Effector memory CD8-positive, alpha-beta T cell (primary cell): Measurements from ENCODE around the gene POMGNT1.

Experiments used
- ATAC-seq: fragments of 150-1000 bp; cut with Tn5 transposase; replicated peaks from 2 replicates; pipeline ENCODE4 v1.10.0; 2021; ENCODE audit warnings: mild to moderate bottlenecking, moderate library complexity
- DNase-seq, 3 experiments: peaks; one replicate each; pipeline ENCODE4 v3.0.0; 2021
- H3K27ac Mint-ChIP-seq, 2 donors: one replicate each; pipeline ENCODE4 v1.8.0; 2022; ENCODE audit warnings: mild to moderate bottlenecking in 2 of 2, mixed read lengths in 2 of 2, moderate library complexity in 2 of 2
- H3K27me3 Mint-ChIP-seq, 2 donors: one replicate each; pipeline ENCODE4 v1.8.0; 2022; ENCODE audit warnings: mixed read lengths in 2 of 2
- H3K36me3 Mint-ChIP-seq: one replicate; pipeline ENCODE4 v1.8.0; 2022; ENCODE audit warnings: mild to moderate bottlenecking, moderate library complexity, mixed read lengths; ENCODE audit not compliant: insufficient read depth
- H3K4me1 Mint-ChIP-seq, 2 donors: one replicate each; pipeline ENCODE4 v1.8.0; 2022; ENCODE audit warnings: low read depth in 2 of 2, mixed read lengths in 2 of 2
- H3K4me3 Mint-ChIP-seq, 2 donors: one replicate each; pipeline ENCODE4 v1.8.0; 2022; ENCODE audit warnings: mild to moderate bottlenecking in 2 of 2, mixed read lengths in 2 of 2, moderate library complexity in 2 of 2
- H3K9me3 Mint-ChIP-seq, 2 donors: one replicate each; pipeline ENCODE4 v1.8.0; 2022; ENCODE audit warnings: mixed read lengths in 2 of 2

POMGNT1 gene

DNA sequence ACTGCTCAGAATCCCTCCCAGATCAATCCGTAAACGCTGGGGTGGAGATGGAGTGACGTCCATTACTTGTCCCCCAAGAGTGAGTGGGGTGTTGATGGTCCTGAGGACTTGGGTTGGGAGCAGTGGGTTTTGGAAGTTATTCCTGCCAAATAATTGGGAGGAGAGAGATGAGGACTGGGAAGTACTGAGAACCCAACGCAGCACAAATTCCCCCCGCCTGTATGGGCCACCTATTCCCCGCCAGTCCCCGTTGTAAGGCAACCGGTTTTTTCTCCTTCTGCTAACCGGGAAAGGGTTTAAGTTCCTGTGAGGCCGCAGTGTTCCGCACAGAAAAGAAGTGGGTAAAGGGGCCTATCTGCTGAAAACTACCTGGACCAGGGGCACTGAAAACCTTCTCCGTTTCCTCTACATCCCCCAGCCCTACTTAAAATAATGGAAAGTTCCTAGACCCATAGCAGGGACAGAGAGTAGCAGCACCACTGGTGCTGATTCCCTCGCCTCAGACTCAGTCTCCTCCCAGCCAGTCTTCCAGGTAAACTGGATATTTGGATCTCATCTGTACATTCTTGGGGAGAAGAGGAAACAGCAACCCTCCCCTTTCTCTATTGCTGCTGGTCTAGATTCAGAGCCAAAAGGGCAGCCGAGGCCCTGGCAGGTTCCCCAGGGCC lies 5.6 kb upstream of the POMGNT1 start:
- Mint-ChIP-seq H3K27me3 (peaks cover 0 to 7% of the 10 kb centered on the region in 2 donors), H3K27ac (peak overlapping the region in 1 of 2 donors; percentile 22), H3K4me1 (peaks cover 3 to 5% of the 10 kb centered on the region in 2 donors), H3K4me3 (peak overlapping the region in 1 of 2 donors; percentile 29), H3K36me3 (peaks cover 6% of the 10 kb centered on the region), H3K9me3 (no peaks in the 10 kb centered on the region)
- ATAC-seq (no peak), DNase-seq (no peak)

DNA sequence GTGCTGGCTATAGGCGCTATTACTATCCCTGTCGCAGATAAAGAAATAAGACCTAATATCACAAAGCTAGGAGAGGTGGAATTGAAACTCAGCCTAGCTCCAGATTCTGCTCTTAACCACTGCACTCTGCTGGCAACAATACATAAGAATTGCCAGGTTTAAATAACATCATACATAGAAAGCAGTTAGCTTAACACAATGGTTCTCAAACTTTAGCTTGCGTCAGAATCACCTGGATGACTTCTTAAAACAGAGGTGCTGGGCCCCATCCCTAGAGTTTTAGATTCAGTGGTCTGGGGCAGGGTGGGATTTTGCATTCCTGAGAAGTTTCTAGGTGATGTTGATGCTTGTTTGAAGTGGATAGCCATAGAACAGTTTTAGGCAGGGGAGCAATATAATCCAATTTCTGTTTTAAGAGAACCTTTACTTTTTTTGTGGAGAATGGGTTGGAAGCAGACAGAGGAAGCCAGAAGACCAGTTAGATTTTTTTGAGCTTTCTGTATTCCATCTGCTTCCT lies 1.1 kb upstream of the POMGNT1 start:
- Mint-ChIP-seq H3K4me1 (peaks cover 12 to 18% of the 10 kb centered on the region in 2 donors), H3K36me3 (peaks cover 8% of the 10 kb centered on the region), H3K9me3 (no peaks in the 10 kb centered on the region), H3K4me3 (peak overlapping the region; percentile 78), H3K27ac (peak overlapping the region in 1 of 2 donors; percentile 89), H3K27me3 (peaks cover 0 to 7% of the 10 kb centered on the region in 2 donors)
- no peak for DNase-seq
- ATAC-seq, result no peak

DNA sequence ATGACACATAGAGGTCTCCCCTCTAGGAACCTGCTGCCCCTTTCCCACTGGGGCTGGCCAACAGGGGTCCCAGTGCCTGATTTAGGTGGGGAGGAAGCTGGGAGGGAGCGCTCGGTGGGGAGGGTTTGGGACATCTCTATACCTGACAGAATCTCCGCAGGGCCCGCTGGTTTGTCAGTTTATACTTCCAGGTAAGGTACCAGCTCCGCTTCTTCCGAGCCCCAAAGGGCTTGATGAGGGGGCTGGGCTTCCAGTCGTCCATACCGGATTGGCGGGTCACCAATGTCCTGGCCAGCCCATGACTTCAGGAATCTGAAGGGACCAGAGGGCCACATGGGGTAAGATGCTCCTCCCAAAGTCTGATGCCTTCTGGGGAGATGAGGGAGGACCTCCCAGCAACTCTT lies 672 bp downstream of the POMGNT1 start:
- ATAC-seq, result no peak
- no peak for DNase-seq
- Mint-ChIP-seq H3K27me3 (peaks cover 0 to under 1% of the 10 kb centered on the region in 2 donors), H3K27ac (peak overlapping the region; percentile 35 to 89), H3K4me1 (peaks cover 9 to 13% of the 10 kb centered on the region in 2 donors), H3K9me3 (no peaks in the 10 kb centered on the region), H3K4me3 (peak overlapping the region; percentile 78), H3K36me3 (peaks cover 5% of the 10 kb centered on the region)

DNA sequence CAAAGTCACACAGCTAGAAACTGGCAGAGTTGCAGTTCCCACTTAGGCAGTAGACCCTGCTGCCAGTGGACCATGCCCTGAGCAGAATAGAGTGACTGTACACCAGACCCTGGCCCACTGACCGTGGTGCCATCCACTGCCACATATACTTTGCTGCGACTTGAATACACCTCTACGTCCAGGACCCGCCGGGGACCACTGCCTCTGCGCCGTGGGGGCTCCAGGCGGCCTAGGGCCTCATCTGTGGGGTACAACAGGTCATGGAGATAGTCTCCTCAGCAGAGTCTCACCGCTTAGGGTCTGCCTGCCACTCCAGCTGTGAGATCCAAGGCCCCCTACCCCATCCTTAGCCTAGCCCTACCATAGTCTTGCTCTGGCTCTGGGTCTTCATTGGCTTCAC lies 1.6 kb downstream of the POMGNT1 start:
- Mint-ChIP-seq H3K27ac (no peak overlapping the region), H3K36me3 (peaks cover 10% of the 10 kb centered on the region), H3K4me3 (no peak overlapping the region), H3K4me1 (peaks cover 9 to 13% of the 10 kb centered on the region in 2 donors), H3K27me3 (no peaks in the 10 kb centered on the region), H3K9me3 (no peaks in the 10 kb centered on the region)
- ATAC-seq (no peak), DNase-seq (no peak)

DNA sequence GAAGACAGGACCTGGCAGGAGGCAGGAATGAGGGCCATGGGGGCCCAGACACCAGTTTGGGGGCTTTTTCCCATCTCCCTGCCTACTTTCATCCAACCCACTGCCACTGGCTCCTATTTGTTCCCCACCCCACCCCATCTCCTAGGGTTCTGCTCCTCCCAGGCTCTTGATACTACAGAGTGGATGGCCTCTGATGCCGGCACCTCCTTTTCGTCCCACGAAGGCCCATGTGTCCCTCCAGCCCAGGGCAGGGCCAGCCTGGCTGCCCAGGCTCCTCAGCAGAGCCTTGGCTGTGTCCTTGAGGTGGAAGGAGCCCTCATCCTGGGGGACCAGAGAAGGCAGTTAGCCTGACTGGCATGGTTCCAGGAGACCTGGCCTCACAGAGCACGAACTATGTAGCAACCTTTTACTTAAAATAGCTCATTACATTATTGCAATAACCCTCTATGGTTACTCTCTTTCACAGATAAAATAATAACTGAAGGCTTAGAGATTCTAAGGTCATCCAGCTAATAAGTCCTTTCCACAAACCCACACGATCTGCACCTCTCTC lies 3.5 kb downstream of the POMGNT1 start:
- H3K27me3 Mint-ChIP-seq, result no peaks in the 10 kb centered on the region
- H3K4me1 Mint-ChIP-seq, result peaks cover 9 to 13% of the 10 kb centered on the region in 2 donors
- ATAC-seq (no peak), DNase-seq (no peak)
- H3K36me3 Mint-ChIP-seq, result peaks cover 14% of the 10 kb centered on the region
- H3K27ac Mint-ChIP-seq, result no peak overlapping the region
- H3K4me3 Mint-ChIP-seq, result no peak overlapping the region
- H3K9me3 Mint-ChIP-seq, result no peaks in the 10 kb centered on the region

DNA sequence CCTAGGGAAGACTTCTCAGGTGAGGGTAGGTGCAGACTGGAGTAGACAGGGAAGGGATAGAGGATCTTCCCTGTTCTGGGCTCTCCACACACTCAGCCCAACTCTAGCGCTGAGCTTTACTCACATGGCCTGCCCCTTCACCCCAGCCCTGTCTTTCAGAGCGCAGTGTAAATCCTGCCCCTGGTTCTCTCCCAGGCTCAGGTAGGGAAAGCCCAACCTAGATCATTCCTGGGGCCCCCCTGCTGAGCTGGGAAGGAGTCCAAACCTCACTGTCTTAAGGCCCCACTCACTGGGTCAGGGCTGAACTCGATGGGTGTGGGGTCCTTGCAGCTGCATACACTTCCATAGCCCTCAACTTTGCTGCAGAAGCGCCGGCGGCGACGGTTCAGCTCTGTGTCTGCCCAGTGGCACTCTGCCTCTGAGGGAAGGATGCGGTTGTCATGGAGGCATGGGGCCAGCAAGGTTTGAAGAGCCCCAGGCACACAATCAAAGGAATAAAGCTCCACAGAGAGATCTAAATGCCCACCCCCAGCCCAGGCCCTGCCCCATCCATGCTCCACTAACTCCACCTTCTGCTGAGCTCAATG lies 4.2 kb downstream of the POMGNT1 start:
- no peaks in the 10 kb centered on the region for H3K9me3 Mint-ChIP-seq
- H3K4me3 Mint-ChIP-seq, result no peak overlapping the region
- no peak for DNase-seq
- H3K36me3 Mint-ChIP-seq, result peaks cover 14% of the 10 kb centered on the region
- H3K4me1 Mint-ChIP-seq, result peaks cover 9 to 13% of the 10 kb centered on the region in 2 donors
- ATAC-seq, result no peak
- no peak overlapping the region for H3K27ac Mint-ChIP-seq
- no peaks in the 10 kb centered on the region for H3K27me3 Mint-ChIP-seq

DNA sequence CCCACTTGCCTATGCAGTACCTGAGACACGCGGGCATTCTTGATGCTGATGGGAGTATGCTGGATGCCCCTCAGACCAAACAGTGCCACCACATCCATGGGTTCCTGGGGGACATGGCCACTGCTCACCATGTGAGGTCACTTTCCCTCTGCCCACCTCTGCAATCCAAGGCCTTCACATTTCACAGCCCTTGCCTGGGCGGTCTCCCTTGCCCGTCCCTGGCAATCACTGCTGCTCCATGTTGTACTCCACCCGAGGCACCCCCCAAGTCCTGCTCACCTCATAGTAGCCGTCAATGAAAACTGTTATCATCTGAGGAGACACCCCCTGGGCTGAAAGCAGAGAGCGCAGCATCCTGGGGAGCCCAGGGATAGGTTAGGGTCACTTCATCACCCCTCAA lies 4.9 kb downstream of the POMGNT1 start:
- H3K4me1 Mint-ChIP-seq, result peaks cover 9 to 13% of the 10 kb centered on the region in 2 donors
- DNase-seq (no peak), ATAC-seq (no peak)
- no peak overlapping the region for H3K27ac Mint-ChIP-seq
- H3K27me3 Mint-ChIP-seq, result no peaks in the 10 kb centered on the region
- H3K4me3 Mint-ChIP-seq, result no peak overlapping the region
- no peaks in the 10 kb centered on the region for H3K9me3 Mint-ChIP-seq
- H3K36me3 Mint-ChIP-seq, result peaks cover 14% of the 10 kb centered on the region

DNA sequence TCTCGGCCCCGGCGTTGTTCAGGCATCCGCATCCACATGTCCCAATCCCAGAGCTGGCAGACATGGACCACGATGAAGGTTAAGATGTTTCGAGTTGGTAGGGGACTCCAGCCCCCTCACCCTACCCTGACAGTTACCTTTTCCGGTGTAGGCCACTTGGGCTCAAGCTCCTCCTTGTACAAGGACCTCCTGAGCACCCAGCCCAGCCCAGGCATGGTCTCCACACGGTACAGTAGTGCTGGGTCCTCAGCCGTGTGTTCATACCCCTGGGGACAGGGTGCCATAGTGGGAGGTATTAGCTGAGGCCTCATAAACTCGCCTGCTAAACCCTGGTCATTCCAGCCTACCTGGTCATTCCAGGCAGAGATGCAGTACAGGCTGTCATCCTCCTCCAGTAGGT lies 6.1 kb downstream of the POMGNT1 start:
- no peaks in the 10 kb centered on the region for H3K9me3 Mint-ChIP-seq
- peaks cover 14% of the 10 kb centered on the region for H3K36me3 Mint-ChIP-seq
- DNase-seq, result no peak

DNA sequence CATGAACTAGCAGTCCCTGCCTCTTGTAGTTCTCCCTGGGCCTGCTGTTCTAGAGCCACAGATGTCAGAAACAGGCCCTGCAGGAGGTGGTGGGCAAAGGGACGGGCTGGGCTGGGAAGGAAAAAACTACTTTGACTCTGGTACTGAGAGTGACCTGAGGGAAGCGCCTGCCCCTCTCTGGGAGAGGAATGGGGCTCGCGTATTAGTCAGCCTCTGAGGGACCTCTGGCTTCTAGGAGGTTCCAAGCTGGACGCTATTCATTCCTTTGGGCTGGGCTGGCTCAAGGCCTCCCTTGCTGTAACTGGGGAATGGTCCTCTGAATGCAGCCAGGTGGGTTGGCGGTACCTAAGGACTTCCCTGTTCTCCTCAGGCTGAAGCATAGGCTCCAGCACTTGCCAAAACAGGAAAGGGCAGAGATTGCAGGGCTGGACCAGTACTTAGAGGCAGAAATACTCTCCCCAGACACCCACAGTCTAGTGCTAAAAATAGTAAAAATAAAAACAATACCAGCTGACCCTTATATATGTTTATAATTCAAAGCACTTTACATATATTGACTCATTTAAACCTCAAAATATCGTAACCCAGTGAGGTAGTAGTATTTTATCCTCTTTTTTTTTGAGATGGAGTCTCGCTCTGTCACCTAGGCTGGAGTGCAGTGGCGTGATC lies 7.1 kb downstream of the POMGNT1 start:
- Mint-ChIP-seq H3K36me3 (peaks cover 14% of the 10 kb centered on the region), H3K4me3 (no peak overlapping the region), H3K9me3 (no peaks in the 10 kb centered on the region), H3K27ac (no peak overlapping the region), H3K4me1 (peaks cover 3 to 6% of the 10 kb centered on the region in 2 donors), H3K27me3 (no peaks in the 10 kb centered on the region)
- ATAC-seq (no peak), DNase-seq (no peak)

More for the DNA sequence above, 6.1 kb downstream of the POMGNT1 start:
- Mint-ChIP-seq H3K4me3 (no peak overlapping the region), H3K4me1 (peaks cover 7 to 11% of the 10 kb centered on the region in 2 donors), H3K27me3 (no peaks in the 10 kb centered on the region), H3K27ac (no peak overlapping the region)
- no peak for ATAC-seq

DNA sequence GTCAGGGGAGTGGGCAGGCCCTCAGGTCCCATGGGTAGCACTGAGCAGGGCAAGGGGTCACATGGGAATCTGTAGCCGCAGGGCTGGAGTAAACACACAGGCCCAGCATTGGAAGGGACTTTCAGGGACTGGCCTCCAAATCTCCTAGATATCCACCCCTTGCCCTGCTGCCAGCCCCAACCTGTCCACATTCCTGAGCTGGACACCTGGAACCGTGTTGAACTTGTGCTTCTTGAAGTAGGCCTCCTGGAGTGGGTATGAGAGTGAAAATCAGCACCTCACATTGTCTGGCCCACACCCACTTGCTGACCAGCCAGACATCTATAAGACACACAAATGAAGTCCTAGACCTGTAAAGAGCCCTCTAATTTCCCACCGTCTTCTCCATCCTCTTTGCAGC lies 7.7 kb downstream of the POMGNT1 start:
- Mint-ChIP-seq H3K4me1 (peaks cover 2 to 6% of the 10 kb centered on the region in 2 donors), H3K4me3 (no peak overlapping the region)

DNA sequence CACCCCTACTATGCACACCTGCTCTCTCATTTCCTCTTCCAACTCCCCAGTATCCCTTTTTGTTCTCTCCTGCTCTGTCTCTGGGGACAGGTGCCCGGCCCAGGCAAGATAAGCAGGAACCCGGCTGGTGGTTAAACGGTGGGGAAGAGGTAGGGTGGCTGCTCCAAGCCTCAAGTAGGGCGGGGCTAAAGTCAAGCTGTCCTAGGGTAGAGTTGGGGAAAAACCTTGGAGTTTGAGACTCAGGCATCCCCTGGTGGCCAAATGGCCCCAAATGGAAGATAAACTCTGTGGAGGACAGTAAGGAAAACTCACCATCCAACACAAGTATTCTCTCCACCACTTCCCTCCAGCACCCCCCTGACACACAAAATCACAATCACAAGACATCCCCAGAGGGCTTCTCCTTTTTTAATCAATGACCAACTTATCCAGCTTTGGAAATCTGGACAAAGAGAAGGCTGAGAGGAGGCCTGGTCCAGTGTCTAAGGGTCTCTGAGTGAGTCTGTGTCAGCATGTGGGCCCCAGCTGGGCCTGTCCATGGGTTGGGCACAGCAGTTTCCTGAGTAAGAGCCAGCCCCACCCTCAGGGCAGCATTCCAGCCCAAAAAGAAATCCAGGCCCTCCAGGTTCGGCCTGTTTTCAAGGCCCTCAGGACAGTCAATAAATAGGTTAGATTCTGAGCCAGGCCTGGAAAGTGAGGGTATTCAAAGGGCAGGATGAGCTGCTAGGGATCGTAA lies 9.8 kb downstream of the POMGNT1 start:
- H3K36me3 Mint-ChIP-seq, result peaks cover 12% of the 10 kb centered on the region
- no peak overlapping the region for H3K4me3 Mint-ChIP-seq
- peaks cover 5 to 12% of the 10 kb centered on the region in 2 donors for H3K4me1 Mint-ChIP-seq
- no peaks in the 10 kb centered on the region for H3K9me3 Mint-ChIP-seq
- ATAC-seq (no peak), DNase-seq (no peak)
- H3K27me3 Mint-ChIP-seq, result no peaks in the 10 kb centered on the region
- peak overlapping the region; percentile 50 to 57 for H3K27ac Mint-ChIP-seq

More for the DNA sequence above, 7.7 kb downstream of the POMGNT1 start:
- no peaks in the 10 kb centered on the region for H3K27me3 Mint-ChIP-seq
- H3K36me3 Mint-ChIP-seq, result peaks cover 14% of the 10 kb centered on the region
- DNase-seq (no peak), ATAC-seq (no peak)
- no peak overlapping the region for H3K27ac Mint-ChIP-seq
- no peaks in the 10 kb centered on the region for H3K9me3 Mint-ChIP-seq

DNA sequence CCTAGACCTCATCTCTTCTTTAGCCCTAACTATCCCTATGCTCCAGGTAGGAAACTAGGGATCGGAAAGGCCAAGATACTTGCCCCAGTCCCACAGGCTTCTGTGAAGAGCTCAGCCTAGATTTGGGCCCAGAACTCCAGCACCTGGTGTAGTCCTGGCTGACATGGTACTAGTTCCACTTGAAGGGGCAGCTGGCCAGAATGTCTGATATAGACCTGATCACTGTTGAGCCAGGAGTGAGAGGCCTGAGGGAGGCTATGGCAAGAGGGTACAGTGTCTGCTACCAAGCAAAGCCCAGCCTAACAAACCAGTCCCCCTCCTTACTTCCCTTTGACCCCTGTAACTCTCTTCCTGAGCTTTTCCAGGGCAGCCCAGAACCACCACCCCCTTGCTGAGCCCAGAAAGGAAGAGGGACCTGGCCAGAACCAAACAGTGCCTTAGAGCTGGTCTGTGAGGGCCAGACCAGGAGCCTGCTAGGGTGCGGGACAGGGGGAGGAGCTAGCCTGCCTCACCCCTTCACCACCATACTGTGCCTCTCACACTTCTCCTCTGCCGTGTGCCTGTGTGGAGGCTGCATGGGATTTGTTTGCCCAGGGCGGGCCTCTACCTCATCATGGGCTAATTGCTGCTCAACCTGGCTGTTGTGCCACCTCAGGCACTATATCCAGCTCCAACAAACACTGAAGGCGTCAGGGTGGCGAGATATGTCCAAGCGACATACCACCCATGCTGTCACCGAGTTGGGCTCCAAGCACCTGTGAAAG lies 10.9 kb downstream of the POMGNT1 start:
- Mint-ChIP-seq H3K4me3 (no peak overlapping the region), H3K36me3 (peaks cover 7% of the 10 kb centered on the region), H3K27me3 (no peaks in the 10 kb centered on the region), H3K27ac (peak overlapping the region in 1 of 2 donors; percentile 57), H3K4me1 (peaks cover 5 to 12% of the 10 kb centered on the region in 2 donors), H3K9me3 (no peaks in the 10 kb centered on the region)
- DNase-seq (no peak), ATAC-seq (no peak)
